Body of pancreas (tissue), 4 donors: ENCODE results near the gene OR2T34. TPM values are rescaled to one million over a fixed set of nuclear protein-coding genes. Genes with fewer than 3 reads are reported as not detected.

Experiments
- ATAC-seq: fragments of 150-250 bp; one replicate; pipeline ENCODE4 v1.9.1; 2016
- DNase-seq, 4 donors: peaks; one replicate each; pipeline ENCODE4 v3.0.0-alpha.2; 2019
- H3K27ac ChIP-seq, 4 donors: fragments of 200-600 bp; sonication (generic); 1 replicate in 3 of 4; 2 replicates in 1 of 4; pipeline versions ENCODE4 v1.5.1 to v1.6.1; 2016 to 2019; ENCODE audit warnings: mild to moderate bottlenecking in 1 of 4, mixed read lengths in 1 of 4, moderate library complexity in 1 of 4
- H3K27me3 ChIP-seq, 2 donors: fragments of 200-600 bp; sonication (generic); one replicate each; pipeline ENCODE4 v1.6.0; 2016; ENCODE audit warnings: mild to moderate bottlenecking in 1 of 2
- H3K36me3 ChIP-seq, 2 donors: fragments of 200-600 bp; sonication (generic); replicated peaks in 1 of 2; 2 replicates each; pipeline ENCODE4 v1.5.1; 2016; ENCODE audit warnings: low read depth in 2 of 2; ENCODE audit not compliant: insufficient read depth in 1 of 2
- H3K4me1 ChIP-seq: fragments of 200-600 bp; sonication (generic); one replicate; pipeline ENCODE4 v1.6.0; 2016
- H3K4me3 ChIP-seq, 2 donors: fragments of 200-600 bp; sonication (generic); 1 replicate in 1 of 2; 2 replicates in 1 of 2; pipeline ENCODE4 v1.5.1; 2016 to 2019
- H3K9me3 ChIP-seq, 3 donors: fragments of 200-600 bp; sonication (generic); 1 replicate in 2 of 3; 2 replicates in 1 of 3; pipeline ENCODE4 v1.5.1; 2016
- POLR2A ChIP-seq, 3 donors: fragments of 450-650 bp; IDR thresholded peaks; one replicate each; pipeline ENCODE4 v1.6.1; 2016; ENCODE audit warnings: antibody characterized with exemption in 3 of 3, mild to moderate bottlenecking in 2 of 3
- WGBS, 2 donors: methylation state at CpG; one replicate each; pipeline ENCODE4 v1.1.5; 2017; 5-methylcytosine and 5-hydroxymethylcytosine counted together
- intact Hi-C: fragments of 100-400 bp; cut with DNase I; formaldehyde crosslinking; loops from one replicate; pipeline ENCODE4 v1.15.1; 2023
- total RNA-seq, 2 donors: library from RNA; depleted of rRNA; stranded (reverse); fragments of >200 nt; gene quantifications; one replicate each; pipeline ENCODE4 v1.1.0, GENCODE V29; 2016
- TF ChIP-seq, protein P1 (sequence below), 7 experiments: fragments of 450-650 bp in 4 of 7; fragments of 200-600 bp in 3 of 7; sonication (generic) in 3 of 7; IDR thresholded peaks; one replicate each; pipeline ENCODE4 v1.5.1; 2016 to 2019; ENCODE audit warnings: antibody characterized with exemption in 7 of 7

Gene OR2T34
- total RNA-seq, 2 donors from 2014 or later: not detected

DNA sequence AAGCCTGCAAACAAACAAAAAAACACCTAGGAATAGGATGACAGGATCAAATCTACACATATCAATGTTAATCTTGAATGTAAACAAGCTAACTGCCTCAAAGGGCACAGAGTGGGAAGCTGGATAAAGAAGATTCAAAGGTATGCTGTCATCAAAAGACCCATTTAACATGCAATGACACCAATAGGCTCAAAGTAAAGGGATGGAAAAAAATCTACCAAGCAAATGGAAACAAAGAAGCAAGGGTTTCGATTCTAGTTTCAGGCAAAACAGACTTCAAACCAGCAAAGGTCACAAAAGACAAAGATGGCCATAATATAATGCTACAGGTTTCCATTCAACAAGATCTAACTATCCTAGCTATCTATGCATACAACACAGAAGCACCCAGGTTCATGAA, 39.2 kb upstream of the OR2T34 start:
- Histone ChIP-seq H3K27ac (no peak overlapping the region), H3K4me1 (no peaks in the 10 kb centered on the region), H3K4me3 (no peak overlapping the region), H3K9me3 (no peaks in the 10 kb centered on the region), H3K27me3 (no peaks in the 10 kb centered on the region), H3K36me3 (no peaks in the 10 kb centered on the region)
- ATAC-seq (no peak), DNase-seq (no peak)
- intact Hi-C loops: no loop called here
- no peak for TF ChIP-seq POLR2A (IDR thresholded peaks at IDR 0.05)
- TF ChIP-seq, protein P1, sequence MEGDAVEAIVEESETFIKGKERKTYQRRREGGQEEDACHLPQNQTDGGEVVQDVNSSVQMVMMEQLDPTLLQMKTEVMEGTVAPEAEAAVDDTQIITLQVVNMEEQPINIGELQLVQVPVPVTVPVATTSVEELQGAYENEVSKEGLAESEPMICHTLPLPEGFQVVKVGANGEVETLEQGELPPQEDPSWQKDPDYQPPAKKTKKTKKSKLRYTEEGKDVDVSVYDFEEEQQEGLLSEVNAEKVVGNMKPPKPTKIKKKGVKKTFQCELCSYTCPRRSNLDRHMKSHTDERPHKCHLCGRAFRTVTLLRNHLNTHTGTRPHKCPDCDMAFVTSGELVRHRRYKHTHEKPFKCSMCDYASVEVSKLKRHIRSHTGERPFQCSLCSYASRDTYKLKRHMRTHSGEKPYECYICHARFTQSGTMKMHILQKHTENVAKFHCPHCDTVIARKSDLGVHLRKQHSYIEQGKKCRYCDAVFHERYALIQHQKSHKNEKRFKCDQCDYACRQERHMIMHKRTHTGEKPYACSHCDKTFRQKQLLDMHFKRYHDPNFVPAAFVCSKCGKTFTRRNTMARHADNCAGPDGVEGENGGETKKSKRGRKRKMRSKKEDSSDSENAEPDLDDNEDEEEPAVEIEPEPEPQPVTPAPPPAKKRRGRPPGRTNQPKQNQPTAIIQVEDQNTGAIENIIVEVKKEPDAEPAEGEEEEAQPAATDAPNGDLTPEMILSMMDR (IDR thresholded peaks at IDR 0.05): no peak
- WGBS, 2 donors: 67 to 70% methylated on average over 1 of the region's 1 CpG

DNA sequence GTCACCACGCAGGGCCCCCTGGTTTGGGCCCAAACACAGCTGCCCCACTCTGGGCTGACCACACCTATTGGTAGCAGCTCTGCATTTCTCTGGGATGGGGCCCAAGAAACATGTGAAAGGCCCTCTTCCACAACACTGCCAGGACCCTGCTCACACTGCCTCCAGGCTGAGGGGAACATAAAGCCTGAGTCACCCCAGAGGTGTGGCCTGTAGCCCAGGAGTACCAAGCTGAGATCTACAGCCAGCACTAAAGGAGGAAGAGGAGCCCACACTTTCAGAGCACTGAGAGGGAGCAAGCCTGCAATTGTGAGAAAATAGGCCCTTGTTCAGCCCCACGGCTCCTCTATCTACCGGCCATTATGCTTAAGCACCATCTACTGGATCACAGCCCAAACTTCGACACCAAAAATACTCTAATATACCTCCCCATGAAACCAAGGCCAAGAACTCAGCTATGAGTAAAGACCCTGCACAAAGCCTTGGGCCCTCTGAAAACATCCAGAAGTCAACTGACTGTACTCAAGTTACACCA, 37.4 kb upstream of the OR2T34 start:
- Histone ChIP-seq H3K4me3 (no peak overlapping the region), H3K4me1 (no peaks in the 10 kb centered on the region), H3K27me3 (no peaks in the 10 kb centered on the region), H3K9me3 (no peaks in the 10 kb centered on the region), H3K36me3 (no peaks in the 10 kb centered on the region), H3K27ac (no peak overlapping the region)
- 69 to 83% methylated on average over 3 to 4 of the region's 4 CpGs for WGBS, 2 donors
- DNase-seq: no peak
- intact Hi-C loops: no loop called here
- TF ChIP-seq, protein P1 (IDR thresholded peaks at IDR 0.05): no peak
- TF ChIP-seq POLR2A (IDR thresholded peaks at IDR 0.05): no peak
- ATAC-seq: no peak

DNA sequence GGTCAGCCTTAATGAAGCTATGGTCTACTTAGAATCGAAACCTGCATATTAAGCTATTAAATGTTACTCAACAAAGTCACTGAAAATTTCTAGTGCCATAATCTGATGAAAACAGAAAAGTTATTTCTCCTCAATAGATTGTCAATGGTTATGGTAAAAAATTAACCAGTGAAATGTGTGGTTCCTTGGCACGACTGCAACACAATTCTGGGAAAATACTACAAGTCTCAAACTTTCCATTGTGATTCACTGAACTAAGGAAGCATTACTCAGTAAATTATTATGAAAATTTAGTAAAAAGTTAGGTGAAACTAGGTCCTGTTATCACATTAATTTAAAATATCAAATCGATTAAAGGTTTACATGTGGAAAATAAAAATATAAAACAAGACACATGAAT, 35.7 kb upstream of the OR2T34 start:
- Histone ChIP-seq H3K4me3 (no peak overlapping the region), H3K27ac (no peak overlapping the region), H3K9me3 (no peaks in the 10 kb centered on the region), H3K36me3 (no peaks in the 10 kb centered on the region), H3K4me1 (no peaks in the 10 kb centered on the region), H3K27me3 (no peaks in the 10 kb centered on the region)
- 18 to 29% methylated on average over 3 of the region's 3 CpGs for WGBS, 2 donors
- ATAC-seq (no peak), DNase-seq (no peak)
- intact Hi-C loops: no loop called here
- TF ChIP-seq POLR2A (IDR thresholded peaks at IDR 0.05): no peak
- TF ChIP-seq, protein P1 (IDR thresholded peaks at IDR 0.05): no peak

DNA sequence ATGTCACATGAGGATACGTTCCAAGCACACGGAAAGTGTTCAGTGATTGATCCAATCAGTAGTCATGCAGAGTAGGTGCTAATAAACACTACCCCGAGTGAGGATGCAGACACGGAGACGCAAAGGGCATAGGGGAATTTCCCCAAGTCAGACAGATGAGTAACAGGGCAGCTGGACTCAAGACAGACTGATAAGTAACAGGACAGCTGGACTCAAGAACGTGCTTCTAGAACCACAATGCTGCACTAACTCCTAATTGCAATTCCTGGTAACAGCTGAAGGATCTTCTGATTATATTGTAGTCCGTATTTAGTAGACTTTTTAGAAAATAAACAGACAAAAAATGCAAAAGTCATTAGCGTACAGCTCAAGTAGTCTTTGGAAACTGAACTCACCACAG, 24.8 kb upstream of the OR2T34 start:
- H3K36me3 ChIP-seq: no peaks in the 10 kb centered on the region
- no peaks in the 10 kb centered on the region for H3K27me3 ChIP-seq
- H3K27ac ChIP-seq: no peak overlapping the region
- DNase-seq: no peak
- H3K4me1 ChIP-seq: no peaks in the 10 kb centered on the region
- H3K4me3 ChIP-seq: no peak overlapping the region
- no peak for TF ChIP-seq POLR2A (IDR thresholded peaks at IDR 0.05)
- TF ChIP-seq, protein P1 (IDR thresholded peaks at IDR 0.05): no peak
- 55 to 56% methylated on average over 8 of the region's 8 CpGs for WGBS, 2 donors
- no peaks in the 10 kb centered on the region for H3K9me3 ChIP-seq
- ATAC-seq: no peak
- intact Hi-C loops: no loop called here

DNA sequence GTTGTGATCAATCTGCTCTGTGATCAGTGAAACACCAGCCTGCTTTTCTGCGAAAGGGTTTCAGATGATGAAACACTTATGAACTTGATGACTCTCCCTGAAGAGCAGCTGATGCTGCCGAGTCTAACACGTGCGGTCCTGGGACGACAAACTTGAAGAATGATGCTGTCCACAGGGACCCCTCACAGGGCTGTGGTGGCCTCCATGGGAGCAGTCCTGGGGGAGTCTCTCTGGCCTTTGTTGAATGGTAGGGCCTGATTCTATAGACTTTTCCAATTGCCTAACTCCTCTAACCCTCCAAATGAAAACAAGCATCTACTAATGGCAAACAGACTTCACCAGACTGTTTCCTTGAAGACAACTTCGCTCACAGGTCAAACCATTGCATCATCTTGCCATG, 23.0 kb upstream of the OR2T34 start, which contains the start of gene OR2T10:
Gene OR2T10, minus strand, starts transcription at position 112 of the 400 bp plus-strand sequence. CDS start 3,932 bp downstream, outside the sequence.
- Histone ChIP-seq H3K27ac (no peak within 1 kb of the TSS), H3K4me1 (no peaks in the 10 kb centered on the region), H3K9me3 (no peaks in the 10 kb centered on the region), H3K4me3 (no peak within 1 kb of the TSS), H3K36me3 (no peaks in the 10 kb centered on the region), H3K27me3 (no peaks in the 10 kb centered on the region)
- no peak for ATAC-seq
- intact Hi-C loops: no loop called here
- 74 to 78% methylated on average over 6 of the region's 6 CpGs for WGBS, 2 donors
- TF ChIP-seq, protein P1 (IDR thresholded peaks at IDR 0.05): no peak
- TF ChIP-seq POLR2A (IDR thresholded peaks at IDR 0.05): no peak
- no peak for DNase-seq
